K562 (cell line): ENCODE data around the gene P2RX3. TPM values are rescaled to one million over a fixed set of nuclear protein-coding genes. Genes with fewer than 3 reads are reported as not detected.
A peak's percentile ranks its signal among the peaks of the same experiment; 100 is the strongest.

ENCODE experiments used
- ADNP ChIP-seq: fragments of 200-800 bp; sonication (Bioruptor generic); IDR thresholded peaks from 2 replicates; pipeline ENCODE4 v1.6.1; 2016; ENCODE audit warnings: missing genetic modification characterization, missing compliant biosample characterization
- CHD2 ChIP-seq: IDR thresholded peaks from 2 replicates; pipeline ENCODE4 v1.6.1; 2011; ENCODE audit warnings: low read depth, low read length
- E2F3 ChIP-seq: fragments of 250-450 bp; sonication (Bioruptor Pico); IDR thresholded peaks from 2 replicates; pipeline ENCODE4 v1.4.0; 2020; ENCODE audit warnings: mild to moderate bottlenecking
- HNRNPH1 ChIP-seq: fragments of 200-400 bp; formaldehyde crosslinking; optimal IDR thresholded peaks from 2 replicates; pipeline ENCODE3; 2017; ENCODE audit warnings: low read depth, mild to moderate bottlenecking, low read length, moderate library complexity
- HNRNPUL1 ChIP-seq: fragments of 200-400 bp; formaldehyde crosslinking; IDR thresholded peaks from 2 replicates; pipeline ENCODE4 v1.6.1; 2017; ENCODE audit warnings: low read length
- KDM2B ChIP-seq: fragments of 250-450 bp; sonication (Bioruptor Pico); IDR thresholded peaks from 2 replicates; pipeline ENCODE4 v1.8.0; 2021; ENCODE audit warnings: mild to moderate bottlenecking, moderate library complexity
- NCOR1 ChIP-seq: fragments of 450-650 bp; IDR thresholded peaks from 2 replicates; pipeline ENCODE4 v1.6.1; 2016; ENCODE audit warnings: mild to moderate bottlenecking, moderate library complexity
- RUNX1 ChIP-seq: sonication (generic); IDR thresholded peaks from 2 replicates; pipeline ENCODE4 v1.6.1; 2016; ENCODE audit warnings: antibody characterized with exemption, low read depth
- SMAD1 ChIP-seq: fragments of 150-350 bp; IDR thresholded peaks from 2 replicates; pipeline ENCODE4 v1.6.1; 2014; ENCODE audit warnings: low read length, low read depth; ENCODE audit not compliant: partially characterized antibody
- ZBTB40 ChIP-seq, 2 experiments: fragments of 450-650 bp in 1 of 2; sonication (generic) in 1 of 2; formaldehyde crosslinking in 1 of 2; IDR thresholded peaks; 2 replicates each; pipeline versions ENCODE4 v1.7.1 to v1.9.0; 2016 to 2022; ENCODE audit warnings: inconsistent platforms in 1 of 2, mild to moderate bottlenecking in 1 of 2, missing genetic modification reagents in 1 of 2
- ZNF586 ChIP-seq: fragments of 450-650 bp; formaldehyde crosslinking; conservative IDR thresholded peaks from 2 replicates; pipeline ENCODE4 v1.4.0; 2020; ENCODE audit warnings: mild to moderate bottlenecking, moderate library complexity
- polyA plus RNA-seq, 8 experiments: library from polyadenylated mRNA; depleted of rRNA in 4 of 8; stranded (reverse) in 5 of 8; unstranded in 3 of 8; fragments of >200 nt; fragmentation: Nextera tagmentation in 2 of 8; fragmentation: Illumina TruSeq in 1 of 8; extraction: Ambion mirVana in 2 of 8; extraction: Trizol in 1 of 8; gene quantifications; 2 replicates each; pipeline versions ENCODE4 v1.2.1 to v1.2.3, GENCODE V29; 2011 to 2014; ENCODE audit warnings: inconsistent platforms in 1 of 8, missing spikeins in 1 of 8
- total RNA-seq, 7 experiments: library from RNA; depleted of rRNA in 6 of 7; stranded (reverse); fragments of >200 nt in 6 of 7; fragmentation: Illumina TruSeq in 2 of 7; extraction: Trizol in 2 of 7; gene quantifications; 2 replicates each; pipeline versions ENCODE4 v1.2.1 to v1.2.3, GENCODE V29; 2011 to 2021; ENCODE audit warnings: low replicate concordance in 1 of 7
- TF ChIP-seq, protein P1 (sequence below): fragments of 450-650 bp; IDR thresholded peaks from 2 replicates; pipeline ENCODE4 v1.6.1; 2016
- TF ChIP-seq, protein P2 (sequence below): fragments of 250-450 bp; sonication (Bioruptor Pico); IDR thresholded peaks from 2 replicates; pipeline ENCODE4 v1.8.0; 2022; ENCODE audit warnings: inconsistent platforms
- TF ChIP-seq, protein P3 (sequence below): fragments of 450-650 bp; IDR thresholded peaks from 2 replicates; pipeline ENCODE4 v1.6.1; 2016; ENCODE audit warnings: low read depth, mild to moderate bottlenecking, moderate library complexity

Gene P2RX3
- total and polyA plus RNA-seq, 9 of the 15 experiments (the other 6 are each of a cell fraction or from before 2014, with no cell fraction given): not detected

- TF ChIP-seq HNRNPH1: no peak
- 0 out of 2 replicates have a peak, but pooled peaks have one; percentile 11 for TF ChIP-seq ZBTB40 (IDR thresholded peaks at IDR 0.05)
- no peak for TF ChIP-seq ZBTB40 (CRISPR knock-in tag; IDR thresholded peaks at IDR 0.05)
- no peak for TF ChIP-seq HNRNPUL1
- no peak for TF ChIP-seq CHD2
- TF ChIP-seq ADNP: no peak
- TF ChIP-seq ZNF586 (CRISPR knock-in tag): 0 out of 2 replicates have a peak, but pooled peaks have one; percentile 17
- TF ChIP-seq, protein P1, sequence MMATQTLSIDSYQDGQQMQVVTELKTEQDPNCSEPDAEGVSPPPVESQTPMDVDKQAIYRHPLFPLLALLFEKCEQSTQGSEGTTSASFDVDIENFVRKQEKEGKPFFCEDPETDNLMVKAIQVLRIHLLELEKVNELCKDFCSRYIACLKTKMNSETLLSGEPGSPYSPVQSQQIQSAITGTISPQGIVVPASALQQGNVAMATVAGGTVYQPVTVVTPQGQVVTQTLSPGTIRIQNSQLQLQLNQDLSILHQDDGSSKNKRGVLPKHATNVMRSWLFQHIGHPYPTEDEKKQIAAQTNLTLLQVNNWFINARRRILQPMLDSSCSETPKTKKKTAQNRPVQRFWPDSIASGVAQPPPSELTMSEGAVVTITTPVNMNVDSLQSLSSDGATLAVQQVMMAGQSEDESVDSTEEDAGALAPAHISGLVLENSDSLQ: no peak
- no peak for TF ChIP-seq RUNX1
- no peak for TF ChIP-seq NCOR1
- TF ChIP-seq, protein P2, sequence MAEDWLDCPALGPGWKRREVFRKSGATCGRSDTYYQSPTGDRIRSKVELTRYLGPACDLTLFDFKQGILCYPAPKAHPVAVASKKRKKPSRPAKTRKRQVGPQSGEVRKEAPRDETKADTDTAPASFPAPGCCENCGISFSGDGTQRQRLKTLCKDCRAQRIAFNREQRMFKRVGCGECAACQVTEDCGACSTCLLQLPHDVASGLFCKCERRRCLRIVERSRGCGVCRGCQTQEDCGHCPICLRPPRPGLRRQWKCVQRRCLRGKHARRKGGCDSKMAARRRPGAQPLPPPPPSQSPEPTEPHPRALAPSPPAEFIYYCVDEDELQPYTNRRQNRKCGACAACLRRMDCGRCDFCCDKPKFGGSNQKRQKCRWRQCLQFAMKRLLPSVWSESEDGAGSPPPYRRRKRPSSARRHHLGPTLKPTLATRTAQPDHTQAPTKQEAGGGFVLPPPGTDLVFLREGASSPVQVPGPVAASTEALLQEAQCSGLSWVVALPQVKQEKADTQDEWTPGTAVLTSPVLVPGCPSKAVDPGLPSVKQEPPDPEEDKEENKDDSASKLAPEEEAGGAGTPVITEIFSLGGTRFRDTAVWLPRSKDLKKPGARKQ: no peak
- no peak for TF ChIP-seq KDM2B
- no peak for TF ChIP-seq E2F3 (CRISPR knock-in tag)
- TF ChIP-seq, protein P3, sequence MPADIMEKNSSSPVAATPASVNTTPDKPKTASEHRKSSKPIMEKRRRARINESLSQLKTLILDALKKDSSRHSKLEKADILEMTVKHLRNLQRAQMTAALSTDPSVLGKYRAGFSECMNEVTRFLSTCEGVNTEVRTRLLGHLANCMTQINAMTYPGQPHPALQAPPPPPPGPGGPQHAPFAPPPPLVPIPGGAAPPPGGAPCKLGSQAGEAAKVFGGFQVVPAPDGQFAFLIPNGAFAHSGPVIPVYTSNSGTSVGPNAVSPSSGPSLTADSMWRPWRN: no peak
- no peak for TF ChIP-seq SMAD1
These were observed 15.6 kb upstream of the P2RX3 start (continued) for GRCh38 chr11:57322256-57323166.
